ENCODE data around the gene HIVEP3. TPM values are rescaled to one million over a fixed set of nuclear protein-coding genes. Genes with fewer than 3 reads are reported as not detected.

HIVEP3 gene
- total RNA-seq, 2 experiments from 2014 or later = 25.3 to 26.2 TPM

GRCh38 chr1:41512701-41513382 lies 405.9 kb downstream of the HIVEP3 start:
- Mint-ChIP-seq H3K9me3 (no peaks in the 10 kb centered on the region), H3K4me1 (ENCODE audit: low read depth) (peaks cover 6% of the 10 kb centered on the region), H3K27ac (no peak overlapping the region), H3K27me3 (no peaks in the 10 kb centered on the region), H3K36me3 (peaks cover 45% of the 10 kb centered on the region), H3K4me3 (no peak overlapping the region)
- intact Hi-C loops (cut with micrococcal nuclease) = loop anchor here (10.0 kb wide), 1 partner anchor 292 kb away; no protein-coding TSS in a partner anchor
- no peak for DNase-seq
- ChIA-PET CTCF (interaction anchor here (0.8 to 1.3 kb wide), 4 partner anchors 11 to 379 kb away, joined by 3 to 4 read pairs (median 4); no protein-coding TSS in a partner anchor), POLR2A (no interaction called here)

GRCh38 chr1:41511239-41511540 lies 407.5 kb downstream of the HIVEP3 start:
- Mint-ChIP-seq H3K27ac (no peak overlapping the region), H3K36me3 (peaks cover 31% of the 10 kb centered on the region), H3K27me3 (no peaks in the 10 kb centered on the region), H3K4me1 (ENCODE audit: low read depth) (peaks cover under 1% of the 10 kb centered on the region), H3K9me3 (no peaks in the 10 kb centered on the region), H3K4me3 (no peak overlapping the region)
- no peak for DNase-seq
- POLR2A ChIA-PET = no interaction called here
- CTCF ChIA-PET = no interaction called here
- intact Hi-C loops (cut with micrococcal nuclease) = loop anchor here (10.0 kb wide), 1 partner anchor 294 kb away; no protein-coding TSS in a partner anchor

- ChIA-PET POLR2A (no interaction called here), CTCF (no interaction called here)
- Mint-ChIP-seq H3K9me3 (no peaks in the 10 kb centered on the region), H3K4me1 (ENCODE audit: low read depth) (no peaks in the 10 kb centered on the region), H3K27me3 (no peaks in the 10 kb centered on the region), H3K27ac (no peak overlapping the region), H3K36me3 (peaks cover 31% of the 10 kb centered on the region), H3K4me3 (no peak overlapping the region)
- no peak for DNase-seq
- intact Hi-C loops (cut with micrococcal nuclease) = loop anchor here (10.0 kb wide), 1 partner anchor 294 kb away; no protein-coding TSS in a partner anchor
Measured at GRCh38 chr1:41510531-41511238, 408.0 kb downstream of the HIVEP3 start.

GRCh38 chr1:41509270-41509671 lies 409.5 kb downstream of the HIVEP3 start:
- Mint-ChIP-seq H3K4me1 (ENCODE audit: low read depth) (no peaks in the 10 kb centered on the region), H3K27me3 (no peaks in the 10 kb centered on the region), H3K36me3 (peaks cover 28% of the 10 kb centered on the region), H3K27ac (no peak overlapping the region), H3K4me3 (no peak overlapping the region), H3K9me3 (no peaks in the 10 kb centered on the region)
- DNase-seq = no peak
- POLR2A ChIA-PET = no interaction called here
- CTCF ChIA-PET = no interaction called here
- intact Hi-C loops (cut with micrococcal nuclease) = no loop called here

- no peak for DNase-seq
- Mint-ChIP-seq H3K4me1 (ENCODE audit: low read depth) (no peaks in the 10 kb centered on the region), H3K4me3 (no peak overlapping the region), H3K27ac (no peak overlapping the region), H3K36me3 (peaks cover 24% of the 10 kb centered on the region), H3K27me3 (no peaks in the 10 kb centered on the region), H3K9me3 (no peaks in the 10 kb centered on the region)
- intact Hi-C loops (cut with micrococcal nuclease) = no loop called here
- ChIA-PET POLR2A (no interaction called here), CTCF (interaction anchor here (0.8 to 1.7 kb wide), 2 partner anchors 8 to 665 kb away, joined by 3 to 5 read pairs; no protein-coding TSS in a partner anchor)
Measured at GRCh38 chr1:41508290-41508689, 410.4 kb downstream of the HIVEP3 start.

- Mint-ChIP-seq H3K9me3 (no peaks in the 10 kb centered on the region), H3K27me3 (no peaks in the 10 kb centered on the region), H3K36me3 (peaks cover 19% of the 10 kb centered on the region), H3K4me3 (no peak overlapping the region), H3K4me1 (ENCODE audit: low read depth) (no peaks in the 10 kb centered on the region), H3K27ac (no peak overlapping the region)
- POLR2A ChIA-PET = no interaction called here
- CTCF ChIA-PET = interaction anchor here (1.7 kb wide), 1 partner anchor 8 kb away, joined by 5 read pairs; no protein-coding TSS in a partner anchor
- intact Hi-C loops (cut with micrococcal nuclease) = no loop called here
- DNase-seq = no peak
Measured at GRCh38 chr1:41507836-41508235, 410.9 kb downstream of the HIVEP3 start.

- Mint-ChIP-seq H3K27me3 (no peaks in the 10 kb centered on the region), H3K4me1 (ENCODE audit: low read depth) (no peaks in the 10 kb centered on the region), H3K27ac (no peak overlapping the region), H3K4me3 (no peak overlapping the region), H3K9me3 (no peaks in the 10 kb centered on the region), H3K36me3 (peaks cover 15% of the 10 kb centered on the region)
- CTCF ChIA-PET = interaction anchor here (1.3 to 1.7 kb wide), 2 partner anchors 9 to 15 kb away, joined by 3 to 5 read pairs; no protein-coding TSS in a partner anchor
- intact Hi-C loops (cut with micrococcal nuclease) = no loop called here
- POLR2A ChIA-PET = no interaction called here
- DNase-seq = no peak
Measured at GRCh38 chr1:41507110-41507720, 411.5 kb downstream of the HIVEP3 start.

GRCh38 chr1:41504114-41505035 lies 414.3 kb downstream of the HIVEP3 start:
- Mint-ChIP-seq H3K27me3 (no peaks in the 10 kb centered on the region), H3K9me3 (no peaks in the 10 kb centered on the region), H3K36me3 (no peaks in the 10 kb centered on the region), H3K4me1 (ENCODE audit: low read depth) (no peaks in the 10 kb centered on the region), H3K4me3 (no peak overlapping the region), H3K27ac (no peak overlapping the region)
- intact Hi-C loops (cut with micrococcal nuclease) = no loop called here
- ChIA-PET POLR2A (no interaction called here), CTCF (no interaction called here)
- DNase-seq = no peak

- H3K27me3 Mint-ChIP-seq = no peaks in the 10 kb centered on the region
- no peaks in the 10 kb centered on the region for H3K36me3 Mint-ChIP-seq
- ChIA-PET CTCF (no interaction called here), POLR2A (no interaction called here)
- no peak for DNase-seq
- intact Hi-C loops (cut with micrococcal nuclease) = no loop called here
- no peaks in the 10 kb centered on the region for H3K9me3 Mint-ChIP-seq
- H3K4me1 Mint-ChIP-seq (ENCODE audit: low read depth) = no peaks in the 10 kb centered on the region
- H3K27ac Mint-ChIP-seq = no peak overlapping the region
- H3K4me3 Mint-ChIP-seq = no peak overlapping the region
Measured at GRCh38 chr1:41503538-41504113, 415.1 kb downstream of the HIVEP3 start.

- H3K4me1 Mint-ChIP-seq (ENCODE audit: low read depth) = no peaks in the 10 kb centered on the region
- POLR2A ChIA-PET = no interaction called here
- H3K9me3 Mint-ChIP-seq = no peaks in the 10 kb centered on the region
- H3K27me3 Mint-ChIP-seq = peaks cover 1% of the 10 kb centered on the region
- DNase-seq = no peak
- no peak overlapping the region for H3K27ac Mint-ChIP-seq
- intact Hi-C loops (cut with micrococcal nuclease) = no loop called here
- H3K36me3 Mint-ChIP-seq = no peaks in the 10 kb centered on the region
- CTCF ChIA-PET = interaction anchor here (1.7 kb wide), 1 partner anchor 13 kb away, joined by 7 read pairs; no protein-coding TSS in a partner anchor
- H3K4me3 Mint-ChIP-seq = no peak overlapping the region
Measured at GRCh38 chr1:41502912-41503311, 415.8 kb downstream of the HIVEP3 start.

- ChIA-PET CTCF (interaction anchor here (1.1 to 1.7 kb wide), 3 partner anchors 10 to 15 kb away, joined by 3 to 7 read pairs (median 4); no protein-coding TSS in a partner anchor), POLR2A (no interaction called here)
- Mint-ChIP-seq H3K27ac (no peak overlapping the region), H3K27me3 (peaks cover 7% of the 10 kb centered on the region), H3K36me3 (no peaks in the 10 kb centered on the region), H3K4me1 (ENCODE audit: low read depth) (no peaks in the 10 kb centered on the region), H3K9me3 (no peaks in the 10 kb centered on the region), H3K4me3 (no peak overlapping the region)
- DNase-seq = no peak
- intact Hi-C loops (cut with micrococcal nuclease) = no loop called here
Measured at GRCh38 chr1:41501581-41501980, 417.1 kb downstream of the HIVEP3 start.

Data from activated CD4-positive, alpha-beta memory T cell treated with anti-CD3 and anti-CD28 coated beads for 36 hours (primary cell).